ENCODE data around the gene DYNLT4. TPM values are rescaled to one million over a fixed set of nuclear protein-coding genes. Genes with fewer than 3 reads are reported as not detected.

Gene DYNLT4, protein sequence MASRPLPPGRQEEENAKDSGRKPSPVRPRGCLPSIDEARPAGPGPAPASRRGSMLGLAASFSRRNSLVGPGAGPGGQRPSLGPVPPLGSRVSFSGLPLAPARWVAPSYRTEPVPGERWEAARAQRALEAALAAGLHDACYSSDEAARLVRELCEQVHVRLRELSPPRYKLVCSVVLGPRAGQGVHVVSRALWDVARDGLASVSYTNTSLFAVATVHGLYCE
- total RNA-seq = not detected in 2 replicates

DNA sequence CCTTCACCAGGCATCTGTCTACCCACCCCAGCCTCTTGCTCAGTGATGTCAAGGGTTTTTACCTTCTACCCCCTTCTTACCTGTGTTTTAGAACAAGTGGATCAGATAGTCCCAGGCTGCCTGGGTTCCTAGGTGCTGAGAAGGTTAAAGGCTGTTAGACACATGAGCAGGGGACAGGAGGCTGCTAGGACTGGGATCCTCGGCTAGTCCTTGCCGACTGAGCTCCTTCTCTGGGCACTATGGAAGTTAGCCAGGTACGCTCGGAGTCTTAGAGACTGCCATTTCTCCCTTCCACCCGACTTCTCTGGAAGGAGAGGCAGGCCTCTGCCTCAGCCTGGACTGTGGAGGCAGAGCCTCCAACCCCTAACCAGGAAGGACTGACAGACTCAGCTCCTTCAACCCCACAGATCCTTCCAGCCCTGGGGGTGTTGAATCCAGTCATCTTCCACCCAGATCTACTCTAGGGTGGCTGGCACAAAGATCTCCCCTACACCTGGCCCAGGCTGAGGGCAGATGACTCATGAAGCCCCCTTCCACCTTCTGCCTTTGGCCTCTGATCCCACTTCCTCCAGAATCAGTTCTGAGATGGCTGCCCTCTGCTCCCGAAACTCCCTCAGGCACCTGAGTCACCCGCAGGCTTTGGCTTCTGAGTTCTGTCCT is at the start of gene DYNLT4:
TSS of gene DYNLT4 (minus strand) at position 648 of the 660 bp plus-strand sequence. CDS start 683 bp downstream, outside the sequence.

GRCh38 chr1:44842862-44843655 is 35.9 kb upstream of the DYNLT4 start, which contains the start of gene PTCH2:
Gene PTCH2 (minus strand): TSS chr1:44843253. CDS start chr1:44842932, 321 bp downstream.

DNA sequence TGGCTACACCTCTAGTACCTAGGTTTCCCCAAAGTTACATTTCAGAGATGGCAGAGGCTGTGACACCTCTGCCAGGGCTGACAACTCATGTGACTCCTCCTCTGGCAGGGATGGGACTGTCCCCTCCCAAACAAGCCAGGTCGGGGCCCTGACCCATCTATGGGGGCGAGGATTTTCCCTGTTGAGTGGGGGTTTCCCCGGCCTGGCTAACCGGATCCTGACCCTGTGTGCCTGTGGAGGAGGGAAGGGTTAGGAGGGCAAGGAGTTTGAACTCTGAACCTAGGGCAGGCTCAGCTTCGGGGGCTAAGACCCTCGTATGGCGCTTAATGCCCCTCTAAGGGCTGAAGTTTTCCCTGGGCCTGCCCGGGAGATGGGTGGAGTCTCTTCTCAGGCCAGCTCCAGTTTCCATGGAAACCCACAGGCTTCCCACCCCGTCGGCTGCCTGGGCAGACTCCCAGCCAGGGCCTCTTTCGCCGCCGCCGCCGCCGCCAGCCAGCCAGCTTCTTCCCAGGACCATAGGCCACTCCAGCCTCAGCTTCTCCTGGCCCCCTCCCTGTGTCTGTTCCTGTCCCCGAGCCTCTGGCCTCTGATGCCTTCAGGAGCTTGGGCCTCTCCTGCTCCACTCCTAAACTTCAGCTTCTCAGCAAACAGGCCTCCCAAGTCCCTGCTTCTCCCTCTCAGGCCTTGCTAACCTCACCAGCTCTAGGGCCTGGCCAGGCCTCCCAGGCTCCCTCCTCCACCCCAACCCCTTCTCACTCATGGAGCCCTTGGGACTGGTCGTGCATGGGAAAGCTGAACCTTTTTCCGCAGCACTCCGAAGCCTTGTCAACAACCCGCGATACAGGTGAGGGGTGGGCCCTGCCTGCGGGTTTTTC is 1.1 kb upstream of the DYNLT4 start, which contains the start of gene BTBD19:
TSS of gene BTBD19 (plus strand) at position 461 of the 875 bp plus-strand sequence. CDS start at position 759, 298 bp downstream.

DNA sequence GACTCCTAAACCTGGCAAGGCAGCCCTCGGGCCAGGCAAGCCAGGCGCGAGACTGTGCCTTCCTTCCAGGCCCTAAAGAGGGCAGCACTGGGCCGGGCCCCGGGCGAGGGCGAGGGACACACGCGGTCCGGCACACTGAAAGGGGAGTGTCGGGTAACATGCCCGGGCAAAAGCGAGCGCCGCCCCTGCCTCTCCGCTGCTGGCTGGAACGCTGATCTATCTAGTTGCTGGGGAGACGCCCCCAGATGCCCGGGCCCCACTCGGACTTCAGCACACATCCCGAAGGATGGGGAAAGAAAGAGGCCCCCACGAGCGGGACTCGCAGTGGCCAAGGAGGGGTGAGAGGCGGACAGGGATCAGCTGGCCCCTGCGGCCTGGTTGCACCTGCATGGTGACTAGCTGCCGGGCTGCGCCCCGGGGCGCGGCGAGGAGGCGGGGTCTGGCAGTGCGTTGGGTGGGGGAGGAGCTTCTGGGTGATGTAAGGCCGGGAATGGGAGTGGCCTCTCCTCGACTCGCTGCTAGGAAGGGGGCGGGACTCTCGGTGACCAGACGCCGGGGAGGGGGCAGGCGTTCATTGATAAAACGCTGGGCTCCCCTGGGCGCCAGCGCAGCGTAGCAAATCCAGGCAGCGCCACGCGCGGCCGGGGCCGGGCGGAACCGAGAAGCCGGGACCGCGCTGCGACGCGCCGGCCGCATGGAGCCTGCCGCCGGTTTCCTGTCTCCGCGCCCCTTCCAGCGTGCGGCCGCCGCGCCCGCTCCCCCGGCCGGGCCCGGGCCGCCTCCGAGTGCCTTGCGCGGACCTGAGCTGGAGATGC is 7.2 kb downstream of the DYNLT4 start, which contains the start of gene PLK3:
TSS of gene PLK3 (plus strand) at position 608 of the 815 bp plus-strand sequence. CDS start at position 695, 87 bp downstream.

DNA sequence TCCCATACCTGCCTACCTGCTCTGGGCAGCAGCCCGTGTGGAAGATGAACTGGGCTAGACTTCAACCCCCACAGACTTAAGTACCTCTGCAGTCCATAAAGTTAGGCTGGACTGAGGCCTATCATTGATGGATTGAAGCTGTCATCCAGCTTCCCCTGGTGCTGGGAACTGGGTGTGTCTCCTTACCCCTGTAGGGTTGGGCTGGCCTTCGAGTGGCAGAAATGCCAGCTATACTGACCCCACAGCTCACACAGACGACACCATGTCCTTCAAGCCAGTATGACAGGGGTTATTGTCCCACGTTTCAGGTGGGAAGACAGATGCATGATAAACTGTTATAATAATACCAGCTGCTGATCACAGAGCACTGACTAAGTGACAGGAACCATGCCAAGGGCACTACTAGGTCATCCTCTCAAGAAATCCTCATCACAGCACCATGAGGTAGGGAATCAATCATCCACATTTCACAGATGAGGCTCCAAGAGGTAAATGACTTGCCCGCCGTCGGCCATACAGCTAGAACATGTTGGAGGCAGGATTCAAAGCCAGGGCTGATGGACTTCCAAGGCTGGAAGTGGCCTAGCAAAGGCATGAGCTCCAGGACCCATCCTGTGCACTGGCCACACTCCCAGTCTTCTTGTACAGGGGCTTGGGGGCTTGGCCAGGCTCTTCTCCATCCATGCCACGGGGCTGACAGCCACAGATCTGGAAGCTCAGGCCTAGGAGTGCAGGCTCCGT is 18.9 kb downstream of the DYNLT4 start, which contains the start of gene BEST4:
TSS of gene BEST4 (minus strand) at position 51 of the 741 bp plus-strand sequence. CDS start 465 bp downstream, outside the sequence.

DNA sequence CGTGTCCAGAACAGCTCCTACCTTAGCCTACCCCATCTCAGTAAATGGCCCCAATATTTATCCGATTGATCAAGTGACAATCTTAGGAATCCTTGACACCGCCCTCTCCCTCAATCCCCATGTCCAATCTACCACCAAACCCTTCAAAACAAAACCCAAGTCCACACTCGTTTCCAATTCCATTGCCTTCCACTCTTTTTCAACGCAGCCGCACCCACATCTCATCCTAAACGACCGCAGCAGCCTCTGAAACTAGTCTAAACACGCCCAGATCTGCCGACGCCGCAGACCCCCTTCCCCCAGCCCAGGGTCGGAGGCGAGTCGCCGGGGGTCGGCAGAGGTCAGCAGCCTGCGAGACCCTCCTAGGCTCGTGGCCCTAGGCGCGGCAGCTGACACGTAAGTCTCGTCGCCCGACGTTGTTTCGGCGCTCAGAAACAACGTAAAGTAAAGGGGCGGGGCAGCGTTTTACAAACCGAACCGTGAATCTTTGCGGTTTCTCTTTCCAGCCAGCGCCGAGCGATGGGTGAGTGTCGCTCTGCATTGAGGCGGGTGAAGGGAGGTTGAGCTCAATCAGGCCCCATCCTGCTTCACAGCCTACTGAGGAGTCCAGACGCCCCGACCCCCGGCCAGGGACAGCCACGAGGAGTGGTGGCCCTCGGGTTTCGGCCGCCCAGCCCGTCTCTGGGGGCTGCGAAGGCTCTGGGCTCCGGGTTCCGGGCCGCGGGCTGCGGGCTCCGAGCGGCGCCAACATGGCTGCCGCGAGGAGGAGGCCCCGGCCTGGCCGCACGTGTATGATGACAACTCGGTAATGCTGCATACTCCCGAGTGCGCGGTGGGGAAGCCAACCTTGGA is 31.8 kb downstream of the DYNLT4 start, which contains the start of gene RPS8:
TSS of gene RPS8 (plus strand) at position 463 of the 852 bp plus-strand sequence. CDS start at position 520, 57 bp downstream.

Small RNAs within 50 kb of the gene (small RNA-seq; reads per million reads assigned to genes)
- gene AL136380.1 = not detected
- gene SNORD38A = 656 reads per million, percentile 99 among the genes with 10 or more reads in this experiment
- not detected for gene SNORD38B
- gene SNORD46 = 52.1 reads per million, percentile 97 among the genes with 10 or more reads in this experiment
- not detected for gene SNORD55

Other genes starting within 250 kb of the DYNLT4 start
- gene TMEM53, start 132.9 kb downstream of the DYNLT4 start, total RNA-seq = 5.8 and 7.4 TPM in 2 replicates
- 0.97 and 2.9 TPM in 2 replicates for gene ARMH1, start 132.6 kb downstream of the DYNLT4 start, total RNA-seq
- gene RNU5D-1, start 76.2 kb downstream of the DYNLT4 start, total RNA-seq = not detected in 2 replicates
- gene KIF2C, start 67.5 kb downstream of the DYNLT4 start, total RNA-seq = 2.6 TPM in 2 replicates
- gene RPS8, start 31.8 kb downstream of the DYNLT4 start, total RNA-seq = 847 and 1,097 TPM in 2 replicates
- 0.16 and 0.24 TPM in 2 replicates for gene BEST4, start 19.2 kb downstream of the DYNLT4 start, total RNA-seq
- 36.5 and 45.4 TPM in 2 replicates for gene PLK3, start 7.0 kb downstream of the DYNLT4 start, total RNA-seq
- 16.6 and 19.5 TPM in 2 replicates for gene BTBD19, start 1.2 kb upstream of the DYNLT4 start, total RNA-seq
- 0.24 and 0.32 TPM in 2 replicates for gene PTCH2, start 35.9 kb upstream of the DYNLT4 start, total RNA-seq
- gene EIF2B3, start 179.2 kb upstream of the DYNLT4 start, total RNA-seq = 27.3 and 29.8 TPM in 2 replicates
- gene HECTD3, start 204.0 kb upstream of the DYNLT4 start, total RNA-seq = 40.1 and 41.7 TPM in 2 replicates
- 105 and 112 TPM in 2 replicates for gene UROD, start 204.9 kb upstream of the DYNLT4 start, total RNA-seq

All from hair follicle dermal papilla cell (primary cell).